ENCODE data around the gene RANBP1.

RANBP1 gene

GRCh38 chr22:20096574-20097420 lies 19.1 kb upstream of the RANBP1 start:
- no peaks in the 10 kb centered on the region for H3K27me3 ChIP-seq (replicated peaks; ENCODE audit: control insufficient read depth, insufficient read depth, low read length)
- H3K4me3 ChIP-seq (replicated peaks; ENCODE audit: low read depth, low read length), result no peak overlapping the region
- H3K36me3 ChIP-seq (ENCODE audit: control insufficient read depth, insufficient read depth, low read length), result peaks cover 21% of the 10 kb centered on the region
- no peak for DNase-seq (ENCODE audit: extremely low read depth, insufficient read length)
- no peak for TF ChIP-seq CTCF (IDR thresholded peaks at IDR 0.05; ENCODE audit: insufficient read depth, low read length, poor library complexity, severe bottlenecking)

- no peak for DNase-seq (ENCODE audit: extremely low read depth, insufficient read length)
- no peak for TF ChIP-seq CTCF (IDR thresholded peaks at IDR 0.05; ENCODE audit: insufficient read depth, low read length, poor library complexity, severe bottlenecking)
- Histone ChIP-seq H3K4me3 (replicated peaks; ENCODE audit: low read depth, low read length) (no peak overlapping the region), H3K36me3 (ENCODE audit: control insufficient read depth, insufficient read depth, low read length) (peaks cover 10% of the 10 kb centered on the region), H3K27me3 (replicated peaks; ENCODE audit: control insufficient read depth, insufficient read depth, low read length) (no peaks in the 10 kb centered on the region)
These were observed 16.7 kb upstream of the RANBP1 start for GRCh38 chr22:20099099-20099711.

- Histone ChIP-seq H3K4me3 (replicated peaks; ENCODE audit: low read depth, low read length) (no peak overlapping the region), H3K27me3 (replicated peaks; ENCODE audit: control insufficient read depth, insufficient read depth, low read length) (no peaks in the 10 kb centered on the region), H3K36me3 (ENCODE audit: control insufficient read depth, insufficient read depth, low read length) (peaks cover 25% of the 10 kb centered on the region)
- DNase-seq (ENCODE audit: extremely low read depth, insufficient read length), result no peak
- no peak for TF ChIP-seq CTCF (IDR thresholded peaks at IDR 0.05; ENCODE audit: insufficient read depth, low read length, poor library complexity, severe bottlenecking)
These were observed 14.3 kb upstream of the RANBP1 start for GRCh38 chr22:20101638-20102037.

GRCh38 chr22:20102203-20102780 lies 13.6 kb upstream of the RANBP1 start:
- Histone ChIP-seq H3K27me3 (replicated peaks; ENCODE audit: control insufficient read depth, insufficient read depth, low read length) (no peaks in the 10 kb centered on the region), H3K4me3 (replicated peaks; ENCODE audit: low read depth, low read length) (no peak overlapping the region), H3K36me3 (ENCODE audit: control insufficient read depth, insufficient read depth, low read length) (peaks cover 32% of the 10 kb centered on the region)
- TF ChIP-seq CTCF (IDR thresholded peaks at IDR 0.05; ENCODE audit: insufficient read depth, low read length, poor library complexity, severe bottlenecking), result no peak
- no peak for DNase-seq (ENCODE audit: extremely low read depth, insufficient read length)

- no peak overlapping the region for H3K4me3 ChIP-seq (replicated peaks; ENCODE audit: low read depth, low read length)
- no peak for TF ChIP-seq CTCF (IDR thresholded peaks at IDR 0.05; ENCODE audit: insufficient read depth, low read length, poor library complexity, severe bottlenecking)
- no peaks in the 10 kb centered on the region for H3K27me3 ChIP-seq (replicated peaks; ENCODE audit: control insufficient read depth, insufficient read depth, low read length)
- no peak for DNase-seq (ENCODE audit: extremely low read depth, insufficient read length)
- H3K36me3 ChIP-seq (ENCODE audit: control insufficient read depth, insufficient read depth, low read length), result peaks cover 49% of the 10 kb centered on the region
These were observed 10.3 kb upstream of the RANBP1 start for GRCh38 chr22:20105456-20106204.

Data from GM06990 (cell line).